ENCODE results near the gene LGR6.

GRCh38 chr1:202268032-202268431, 74.4 kb downstream of the LGR6 start:
- no peak for TF ChIP-seq CTCF (conservative IDR thresholded peaks at IDR 0.05; ENCODE audit: low read length)
- no peak for TF ChIP-seq EZH2phosphoT487 (IDR thresholded peaks at IDR 0.05; ENCODE audit: borderline replicate concordance)

All from Loucy (cell line).